GM12892 (cell line): Measurements from ENCODE around the gene KLB.

Experiments used
- POLR2A ChIP-seq: IDR thresholded peaks from 2 replicates; pipeline ENCODE4 v1.6.1; 2011; ENCODE audit warnings: low read depth, low read length, control low read depth
- POLR2AphosphoS5 ChIP-seq: IDR thresholded peaks from 2 replicates; pipeline ENCODE4 v1.6.1; 2011; ENCODE audit warnings: low read depth, low read length, control low read depth

GRCh38 chr4:39363773-39364393 is 42.8 kb upstream of the KLB start:
- TF ChIP-seq POLR2AphosphoS5 (no peak), POLR2A (no peak)
